WI38 (cell line): ENCODE results near the gene NNMT.

Source experiments
- H3K4me3 ChIP-seq: 2 replicates; pipeline ENCODE4 v1.5.1; 2011; ENCODE audit warnings: low read depth, mild to moderate bottlenecking, control low read depth, low read length
- TF ChIP-seq, protein P1 (sequence below): IDR thresholded peaks from 2 replicates; pipeline ENCODE4 v1.5.1; 2012; ENCODE audit warnings: low read depth, mild to moderate bottlenecking, control low read depth, low read length

The NNMT gene

DNA sequence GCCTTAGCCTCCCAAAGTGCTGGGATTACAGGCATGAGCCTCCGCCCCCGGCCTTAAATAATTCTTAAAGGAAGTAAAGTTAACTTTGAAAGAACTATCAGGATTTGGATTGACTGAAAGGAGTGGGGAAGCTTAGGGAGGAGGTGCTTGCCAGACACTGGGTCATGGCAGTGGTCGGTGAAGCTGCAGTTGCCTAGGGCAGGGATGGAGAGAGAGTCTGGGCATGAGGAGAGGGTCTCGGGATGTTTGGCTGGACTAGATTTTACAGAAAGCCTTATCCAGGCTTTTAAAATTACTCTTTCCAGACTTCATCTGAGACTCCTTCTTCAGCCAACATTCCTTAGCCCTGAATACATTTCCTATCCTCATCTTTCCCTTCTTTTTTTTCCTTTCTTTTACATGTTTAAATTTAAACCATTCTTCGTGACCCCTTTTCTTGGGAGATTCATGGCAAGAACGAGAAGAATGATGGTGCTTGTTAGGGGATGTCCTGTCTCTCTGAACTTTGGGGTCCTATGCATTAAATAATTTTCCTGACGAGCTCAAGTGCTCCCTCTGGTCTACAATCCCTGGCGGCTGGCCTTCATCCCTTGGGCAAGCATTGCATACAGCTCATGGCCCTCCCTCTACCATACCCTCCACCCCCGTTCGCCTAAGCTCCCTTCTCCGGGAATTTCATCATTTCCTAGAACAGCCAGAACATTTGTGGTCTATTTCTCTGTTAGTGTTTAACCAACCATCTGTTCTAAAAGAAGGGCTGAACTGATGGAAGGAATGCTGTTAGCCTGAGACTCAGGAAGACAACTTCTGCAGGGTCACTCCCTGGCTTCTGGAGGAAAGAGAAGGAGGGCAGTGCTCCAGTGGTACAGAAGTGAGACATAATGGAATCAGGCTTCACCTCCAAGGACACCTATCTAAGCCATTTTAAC is at the start of gene NNMT:
NNMT (plus strand) TSS at position 724 of the 929 bp plus-strand sequence; CDS start at position 882, 158 bp downstream.
- H3K4me3 ChIP-seq = peak within 1 kb of the TSS; percentile 80
- TF ChIP-seq, protein P1, sequence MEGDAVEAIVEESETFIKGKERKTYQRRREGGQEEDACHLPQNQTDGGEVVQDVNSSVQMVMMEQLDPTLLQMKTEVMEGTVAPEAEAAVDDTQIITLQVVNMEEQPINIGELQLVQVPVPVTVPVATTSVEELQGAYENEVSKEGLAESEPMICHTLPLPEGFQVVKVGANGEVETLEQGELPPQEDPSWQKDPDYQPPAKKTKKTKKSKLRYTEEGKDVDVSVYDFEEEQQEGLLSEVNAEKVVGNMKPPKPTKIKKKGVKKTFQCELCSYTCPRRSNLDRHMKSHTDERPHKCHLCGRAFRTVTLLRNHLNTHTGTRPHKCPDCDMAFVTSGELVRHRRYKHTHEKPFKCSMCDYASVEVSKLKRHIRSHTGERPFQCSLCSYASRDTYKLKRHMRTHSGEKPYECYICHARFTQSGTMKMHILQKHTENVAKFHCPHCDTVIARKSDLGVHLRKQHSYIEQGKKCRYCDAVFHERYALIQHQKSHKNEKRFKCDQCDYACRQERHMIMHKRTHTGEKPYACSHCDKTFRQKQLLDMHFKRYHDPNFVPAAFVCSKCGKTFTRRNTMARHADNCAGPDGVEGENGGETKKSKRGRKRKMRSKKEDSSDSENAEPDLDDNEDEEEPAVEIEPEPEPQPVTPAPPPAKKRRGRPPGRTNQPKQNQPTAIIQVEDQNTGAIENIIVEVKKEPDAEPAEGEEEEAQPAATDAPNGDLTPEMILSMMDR = no peak

DNA sequence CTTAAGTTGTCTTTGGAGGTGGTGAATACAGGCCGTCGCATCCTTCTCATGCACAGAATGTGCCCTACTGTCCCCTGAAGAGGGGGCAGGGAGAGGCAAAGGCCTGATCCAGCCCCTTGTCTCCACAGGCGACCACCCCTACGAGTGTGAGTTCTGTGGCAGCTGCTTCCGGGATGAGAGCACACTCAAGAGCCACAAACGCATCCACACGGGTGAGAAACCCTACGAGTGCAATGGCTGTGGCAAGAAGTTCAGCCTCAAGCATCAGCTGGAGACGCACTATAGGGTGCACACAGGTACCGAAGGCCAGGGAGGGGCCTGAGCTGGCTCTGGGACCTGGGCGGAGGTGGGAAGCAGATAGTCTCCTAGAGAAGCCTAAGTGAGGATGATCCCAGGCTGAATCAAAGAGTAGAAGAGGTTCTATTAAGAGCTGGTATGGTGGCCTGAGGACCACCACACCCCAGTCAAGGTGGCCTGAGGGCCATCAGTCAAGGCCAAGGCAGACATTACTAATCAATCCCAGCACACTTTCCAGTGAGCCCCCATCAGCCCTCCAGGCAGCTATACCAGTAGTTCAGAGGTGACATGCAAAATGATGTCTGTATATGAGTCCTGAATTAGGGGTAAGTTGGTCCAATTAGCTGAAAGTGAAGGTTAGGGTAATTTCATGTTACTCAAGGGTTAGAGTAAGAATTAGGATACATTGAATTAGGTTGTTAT is 49.0 kb upstream of the NNMT start:
- no peak overlapping the region for H3K4me3 ChIP-seq
- TF ChIP-seq, protein P1 = no peak

DNA sequence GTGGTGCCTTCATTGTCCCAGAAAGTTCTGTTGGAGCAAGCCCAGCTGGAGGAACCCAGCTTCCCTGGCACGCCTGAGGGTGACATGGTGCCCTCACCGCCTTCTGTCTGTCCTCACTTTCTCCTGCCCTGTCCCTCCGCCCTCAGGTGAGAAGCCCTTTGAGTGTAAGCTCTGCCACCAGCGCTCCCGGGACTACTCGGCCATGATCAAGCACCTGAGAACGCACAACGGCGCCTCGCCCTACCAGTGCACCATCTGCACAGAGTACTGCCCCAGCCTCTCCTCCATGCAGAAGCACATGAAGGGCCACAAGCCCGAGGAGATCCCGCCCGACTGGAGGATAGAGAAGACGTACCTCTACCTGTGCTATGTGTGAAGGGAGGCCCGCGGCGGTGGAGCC is 46.0 kb upstream of the NNMT start:
- TF ChIP-seq, protein P1 = no peak
- H3K4me3 ChIP-seq = no peak overlapping the region

DNA sequence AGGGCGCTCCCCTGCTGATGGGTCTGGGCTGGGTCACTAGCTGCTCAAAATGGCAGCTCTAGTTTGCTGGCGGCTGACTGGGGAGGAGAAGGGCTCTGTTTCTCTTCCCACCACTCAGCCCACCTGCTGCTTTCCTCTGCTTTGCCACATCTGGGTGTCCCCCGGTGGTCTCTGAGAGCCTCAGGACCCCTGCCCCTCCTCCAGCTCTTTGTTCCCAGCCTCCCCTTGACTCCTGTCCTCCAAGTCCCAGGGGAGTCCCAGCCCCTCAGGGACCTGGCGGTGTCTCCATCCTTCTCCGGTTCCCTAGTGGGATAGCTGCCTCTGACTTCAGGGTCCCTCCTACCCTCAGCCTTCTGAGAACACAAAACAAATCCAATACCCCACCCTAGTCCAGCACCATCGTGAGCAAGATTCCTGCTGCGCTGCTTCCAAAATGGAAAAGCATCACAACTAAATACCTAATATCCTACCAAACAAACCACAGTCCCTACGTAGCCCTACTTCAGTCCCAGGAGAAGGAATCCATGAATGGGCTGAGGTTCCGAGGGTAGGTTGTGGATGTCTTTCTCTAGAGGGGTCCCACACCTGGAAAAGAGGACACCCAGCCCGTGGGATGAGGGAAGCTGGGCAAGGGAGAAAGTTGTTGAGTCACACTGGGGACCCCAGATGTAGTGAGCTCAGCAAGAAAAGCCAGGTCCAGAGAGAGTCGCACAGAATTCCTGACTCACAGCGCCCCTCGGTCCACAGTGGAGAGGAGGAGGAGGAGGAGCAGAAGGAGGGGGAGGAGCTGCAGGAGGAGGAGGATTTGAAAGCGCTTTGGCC is 45.0 kb upstream of the NNMT start:
- TF ChIP-seq, protein P1 = no peak
- H3K4me3 ChIP-seq = no peak overlapping the region

DNA sequence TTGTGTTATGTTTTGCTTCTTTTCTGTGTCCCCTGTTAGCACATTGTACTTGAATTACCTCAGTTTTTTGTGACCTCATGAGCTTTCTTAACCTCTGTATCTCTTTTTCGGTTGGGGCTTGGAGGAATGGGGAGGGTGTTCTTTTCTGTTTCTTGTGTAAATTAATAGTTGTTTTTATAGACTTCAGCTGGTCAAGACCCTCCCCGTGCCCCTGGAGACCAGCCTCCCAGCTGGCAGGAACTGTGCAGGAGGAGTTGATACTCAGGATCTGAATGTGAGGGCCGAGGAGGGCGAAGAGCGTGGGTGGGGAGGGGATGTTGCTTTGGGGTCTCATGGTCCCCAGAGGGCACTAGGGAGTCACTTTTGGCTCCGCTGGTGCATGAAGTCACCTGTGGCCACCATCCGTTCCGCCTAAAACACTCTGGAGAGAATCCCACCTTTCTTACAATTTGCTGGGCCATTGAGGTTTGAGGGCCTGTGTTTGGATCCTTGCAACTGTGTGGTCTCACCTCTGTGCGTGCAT is 44.3 kb upstream of the NNMT start:
- TF ChIP-seq, protein P1 = no peak
- no peak overlapping the region for H3K4me3 ChIP-seq

DNA sequence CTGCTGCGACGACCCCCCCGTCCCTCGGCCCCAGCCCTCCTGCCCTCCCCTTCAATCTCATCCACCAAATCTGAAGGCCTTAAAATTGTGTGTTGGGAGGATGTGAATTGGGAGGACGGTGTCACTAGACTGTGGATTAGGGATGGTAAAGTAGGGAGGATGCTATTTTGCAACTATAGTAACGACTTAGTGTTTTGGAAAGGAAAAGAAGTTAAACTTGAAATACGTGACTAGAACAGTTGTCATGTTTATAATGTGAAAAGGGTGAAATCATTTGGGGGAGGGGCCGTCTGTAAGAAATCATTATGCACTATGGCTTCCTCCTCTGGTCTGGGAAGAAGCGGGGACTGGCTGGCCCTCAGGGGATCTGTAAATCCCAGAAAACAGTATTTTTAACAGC is 43.4 kb upstream of the NNMT start:
- TF ChIP-seq, protein P1 = no peak
- H3K4me3 ChIP-seq = no peak overlapping the region
